Kidney epithelial cell (primary cell): ENCODE data around the gene HNRNPC. TPM values are rescaled to one million over a fixed set of nuclear protein-coding genes. Genes with fewer than 3 reads are reported as not detected.

Experiments
- DNase-seq: peaks from one replicate; pipeline ENCODE4 v3.0.0-alpha.2; 2010; ENCODE audit warnings: low read depth
- H3K27me3 ChIP-seq: 2 replicates; pipeline ENCODE4 v1.6.0; 2011; ENCODE audit warnings: low read length; ENCODE audit not compliant: control insufficient read depth, insufficient read depth
- H3K36me3 ChIP-seq: 2 replicates; pipeline ENCODE4 v1.5.1; 2011; ENCODE audit warnings: low read length; ENCODE audit not compliant: control insufficient read depth, insufficient read depth
- H3K4me3 ChIP-seq: 2 replicates; pipeline ENCODE4 v1.5.1; 2011; ENCODE audit warnings: low read depth, mild to moderate bottlenecking, control low read depth, low read length
- CTCF ChIP-seq: IDR thresholded peaks from 2 replicates; pipeline ENCODE4 v1.5.1; 2011; ENCODE audit warnings: mild to moderate bottlenecking, moderate library complexity, low read length, control low read depth, inconsistent platforms; ENCODE audit not compliant: insufficient read depth, poor library complexity, severe bottlenecking
- total RNA-seq: library from RNA; depleted of rRNA; stranded (reverse); fragments of >200 nt; gene quantifications from 2 replicates; pipeline ENCODE4 v1.2.3, GENCODE V29; 2015

HNRNPC gene
- total RNA-seq, 1 donor from 2014 or later: 773 TPM

GRCh38 chr14:21199611-21200560, 69.4 kb downstream of the HNRNPC start:
- H3K4me3 ChIP-seq: no peak overlapping the region
- H3K27me3 ChIP-seq: no peaks in the 10 kb centered on the region
- TF ChIP-seq CTCF: no peak
- DNase-seq: no peak
- peaks cover 1% of the 10 kb centered on the region for H3K36me3 ChIP-seq

GRCh38 chr14:21197418-21198205, 71.6 kb downstream of the HNRNPC start:
- TF ChIP-seq CTCF: no peak
- peaks cover 1% of the 10 kb centered on the region for H3K36me3 ChIP-seq
- no peak overlapping the region for H3K4me3 ChIP-seq
- no peak for DNase-seq
- H3K27me3 ChIP-seq: no peaks in the 10 kb centered on the region

- no peaks in the 10 kb centered on the region for H3K27me3 ChIP-seq
- TF ChIP-seq CTCF: no peak
- DNase-seq: no peak
- H3K36me3 ChIP-seq: no peaks in the 10 kb centered on the region
- H3K4me3 ChIP-seq: no peak overlapping the region
Observed at GRCh38 chr14:21194597-21194996, 74.6 kb downstream of the HNRNPC start.

- no peaks in the 10 kb centered on the region for H3K27me3 ChIP-seq
- no peak for TF ChIP-seq CTCF
- H3K36me3 ChIP-seq: no peaks in the 10 kb centered on the region
- no peak for DNase-seq
- H3K4me3 ChIP-seq: no peak overlapping the region
Observed at GRCh38 chr14:21192875-21193535, 76.2 kb downstream of the HNRNPC start.

GRCh38 chr14:21192447-21192822, 76.8 kb downstream of the HNRNPC start:
- DNase-seq: no peak
- Histone ChIP-seq H3K27me3 (no peaks in the 10 kb centered on the region), H3K36me3 (no peaks in the 10 kb centered on the region), H3K4me3 (no peak overlapping the region)
- TF ChIP-seq CTCF: no peak
